GM23248 (cell line): ENCODE measurements around the gene NFKBIE. TPM values are rescaled to one million over a fixed set of nuclear protein-coding genes. Genes with fewer than 3 reads are reported as not detected.

Experiments used
- DNase-seq: peaks from one replicate; pipeline ENCODE4 v3.0.0-alpha.2; 2015
- H2AFZ ChIP-seq: fragments of 200-600 bp; sonication (generic); 2 replicates; pipeline ENCODE4 v1.6.1; 2016; ENCODE audit warnings: antibody characterized with exemption
- H3F3A ChIP-seq: fragments of 200-600 bp; sonication (generic); 2 replicates; pipeline ENCODE4 v1.6.1; 2016; ENCODE audit warnings: mild to moderate bottlenecking, antibody characterized with exemption, mixed run types; ENCODE audit not compliant: insufficient read depth
- H3K27ac ChIP-seq: fragments of 200-600 bp; sonication (generic); 2 replicates; pipeline ENCODE4 v1.5.1; 2016; ENCODE audit warnings: mild to moderate bottlenecking
- H3K27me3 ChIP-seq: fragments of 200-600 bp; sonication (generic); replicated peaks from 2 replicates; pipeline ENCODE4 v1.6.1; 2016; ENCODE audit warnings: mild to moderate bottlenecking; ENCODE audit not compliant: insufficient read depth
- H3K36me3 ChIP-seq: fragments of 200-600 bp; sonication (generic); 2 replicates; pipeline ENCODE4 v1.6.1; 2016; ENCODE audit warnings: low read depth, mild to moderate bottlenecking
- H3K4me1 ChIP-seq: fragments of 200-600 bp; sonication (generic); 2 replicates; pipeline ENCODE4 v1.6.1; 2016; ENCODE audit warnings: mild to moderate bottlenecking; ENCODE audit not compliant: insufficient read depth
- H3K4me2 ChIP-seq: fragments of 200-600 bp; sonication (generic); one replicate; pipeline ENCODE4 v1.6.1; 2016; ENCODE audit warnings: mild to moderate bottlenecking; ENCODE audit not compliant: unreplicated experiment
- H3K4me3 ChIP-seq: fragments of 200-600 bp; sonication (generic); 2 replicates; pipeline ENCODE4 v1.5.1; 2016; ENCODE audit warnings: mild to moderate bottlenecking
- H3K79me2 ChIP-seq: fragments of 200-600 bp; sonication (generic); 2 replicates; pipeline ENCODE4 v1.6.1; 2016; ENCODE audit warnings: mild to moderate bottlenecking; ENCODE audit not compliant: insufficient read depth
- H3K9ac ChIP-seq: fragments of 200-600 bp; sonication (generic); 2 replicates; pipeline ENCODE4 v1.6.1; 2016; ENCODE audit warnings: mild to moderate bottlenecking
- H3K9me2 ChIP-seq: fragments of 200-600 bp; sonication (generic); 2 replicates; pipeline ENCODE4 v1.6.1; 2016; ENCODE audit warnings: mixed run types, mild to moderate bottlenecking, moderate library complexity; ENCODE audit not compliant: insufficient read depth
- H3K9me3 ChIP-seq: fragments of 200-600 bp; sonication (generic); one replicate; pipeline ENCODE4 v1.6.1; 2017; ENCODE audit warnings: low read depth
- H4K20me1 ChIP-seq: fragments of 200-600 bp; sonication (generic); 2 replicates; pipeline ENCODE4 v1.6.0; 2016; ENCODE audit not compliant: insufficient read depth
- EZH2 ChIP-seq: fragments of 200-600 bp; sonication (generic); IDR thresholded peaks from 2 replicates; pipeline ENCODE4 v1.6.1; 2018; ENCODE audit warnings: antibody characterized with exemption, mild to moderate bottlenecking; ENCODE audit not compliant: insufficient read depth, poor library complexity, severe bottlenecking
- EZH2phosphoT487 ChIP-seq: fragments of 200-600 bp; sonication (generic); IDR thresholded peaks from 2 replicates; pipeline ENCODE4 v1.6.1; 2018; ENCODE audit warnings: antibody characterized with exemption, moderate library complexity, mild to moderate bottlenecking, low read depth; ENCODE audit not compliant: insufficient read depth
- WGBS, 2 experiments: methylation state at CpG; one replicate each; pipeline ENCODE4 v1.1.6; 2015 to 2017; ENCODE audit warnings: low lambda C conversion rate in 2 of 2, low coverage in 1 of 2; ENCODE audit errors: missing lambda C conversion rate in 2 of 2; 5-methylcytosine and 5-hydroxymethylcytosine counted together
- in situ Hi-C: fragments of 300-500 bp; cut with MboI; formaldehyde crosslinking; loops from 2 replicates; pipeline ENCODE4 v1.15.0; 2020
- polyA plus RNA-seq: library from polyadenylated mRNA; unstranded; fragments of >200 nt; fragmentation: Nextera tagmentation; extraction: Ambion mirVana; gene quantifications from 2 replicates; pipeline ENCODE4 v1.2.1, GENCODE V29; 2016
- total RNA-seq: library from RNA; depleted of rRNA; stranded (reverse); fragments of >200 nt; shearing (Covaris generic); gene quantifications from 2 replicates; pipeline ENCODE4 v1.2.3, GENCODE V29; 2014

NFKBIE gene
- total and polyA plus RNA-seq, 2 experiments from 2014 or later = 4.5 to 6.3 TPM

- Histone ChIP-seq H3F3A (peaks cover 32% of the 10 kb centered on the region), H3K27ac (peak overlapping the region; percentile 82), H3K9ac (peak overlapping the region; percentile 85), H3K4me3 (peak overlapping the region; percentile 76), H3K4me1 (peaks cover 33% of the 10 kb centered on the region), H2AFZ (peak overlapping the region; percentile 71), H4K20me1 (no peaks in the 10 kb centered on the region), H3K9me2 (no peaks in the 10 kb centered on the region), H3K27me3 (no peaks in the 10 kb centered on the region), H3K9me3 (no peaks in the 10 kb centered on the region), H3K4me2 (peak overlapping the region; percentile 77), H3K36me3 (no peaks in the 10 kb centered on the region), H3K79me2 (no peaks in the 10 kb centered on the region)
- 1 to 2% methylated on average over 19 to 37 of the region's 42 CpGs for WGBS, 2 experiments
- no peak for TF ChIP-seq EZH2phosphoT487
- TF ChIP-seq EZH2 = no peak
- DNase-seq = peak; percentile 86
- in situ Hi-C loops = no loop called here
These were observed 27.4 kb downstream of the NFKBIE start for GRCh38 chr6:44237813-44238433.

GRCh38 chr6:44237021-44237812 is 28.1 kb downstream of the NFKBIE start:
- Histone ChIP-seq H3K4me2 (peak overlapping the region; percentile 77), H3K4me3 (peak overlapping the region; percentile 76), H3K36me3 (no peaks in the 10 kb centered on the region), H4K20me1 (no peaks in the 10 kb centered on the region), H3K9me2 (no peaks in the 10 kb centered on the region), H3F3A (peaks cover 32% of the 10 kb centered on the region), H3K4me1 (peaks cover 33% of the 10 kb centered on the region), H3K9ac (peak overlapping the region; percentile 85), H3K9me3 (no peaks in the 10 kb centered on the region), H3K27ac (peak overlapping the region; percentile 82), H3K27me3 (no peaks in the 10 kb centered on the region), H3K79me2 (no peaks in the 10 kb centered on the region), H2AFZ (peak overlapping the region; percentile 71)
- DNase-seq = peak; percentile 100
- in situ Hi-C loops = no loop called here
- TF ChIP-seq EZH2phosphoT487 = no peak
- TF ChIP-seq EZH2 = no peak
- 31 to 34% methylated on average over 20 to 22 of the region's 22 CpGs for WGBS, 2 experiments

GRCh38 chr6:44235891-44236516 is 29.3 kb downstream of the NFKBIE start:
- no peak for DNase-seq
- Histone ChIP-seq H3K9me2 (no peaks in the 10 kb centered on the region), H3F3A (peaks cover 32% of the 10 kb centered on the region), H3K9ac (no peak overlapping the region), H3K9me3 (no peaks in the 10 kb centered on the region), H3K27ac (no peak overlapping the region), H3K4me3 (no peak overlapping the region), H3K4me2 (no peak overlapping the region), H4K20me1 (no peaks in the 10 kb centered on the region), H3K4me1 (peaks cover 33% of the 10 kb centered on the region), H3K36me3 (no peaks in the 10 kb centered on the region), H3K27me3 (no peaks in the 10 kb centered on the region), H3K79me2 (no peaks in the 10 kb centered on the region), H2AFZ (no peak overlapping the region)
- TF ChIP-seq EZH2 (no peak), EZH2phosphoT487 (no peak)
- WGBS, 2 experiments = 89% methylated on average over 6 of the region's 6 CpGs
- in situ Hi-C loops = no loop called here

GRCh38 chr6:44235269-44235668 is 30.1 kb downstream of the NFKBIE start:
- Histone ChIP-seq H2AFZ (peak overlapping the region; percentile 62; the same call in 1 of the 2 replicates), H3K36me3 (no peaks in the 10 kb centered on the region), H4K20me1 (no peaks in the 10 kb centered on the region), H3K27me3 (no peaks in the 10 kb centered on the region), H3K27ac (peak overlapping the region; percentile 82; the same call in 1 of the 2 replicates), H3K9me2 (no peaks in the 10 kb centered on the region), H3K9ac (no peak overlapping the region), H3K9me3 (no peaks in the 10 kb centered on the region), H3K79me2 (no peaks in the 10 kb centered on the region), H3K4me3 (no peak overlapping the region), H3F3A (peaks cover 32% of the 10 kb centered on the region), H3K4me2 (peak overlapping the region; percentile 31), H3K4me1 (peaks cover 33% of the 10 kb centered on the region)
- 67 to 72% methylated on average over 6 of the region's 6 CpGs for WGBS, 2 experiments
- in situ Hi-C loops = no loop called here
- no peak for TF ChIP-seq EZH2phosphoT487
- no peak for TF ChIP-seq EZH2
- DNase-seq = no peak
